ENCODE data around the gene EFNB3. TPM values are rescaled to one million over a fixed set of nuclear protein-coding genes. Genes with fewer than 3 reads are reported as not detected.

The EFNB3 gene
- polyA plus RNA-seq, 1 of the 3 experiments (the other 2 are of a cell fraction): 26.1 TPM

- TF ChIP-seq MEF2A (IDR thresholded peaks at IDR 0.05; ENCODE audit: borderline replicate concordance, low read depth) (no peak), POLR2AphosphoS5 (IDR thresholded peaks at IDR 0.05; ENCODE audit: low read depth, low read length) (peak; percentile 86), RAD21 (IDR thresholded peaks at IDR 0.05; ENCODE audit: low read length) (no peak), FOXM1 (IDR thresholded peaks at IDR 0.05; ENCODE audit: low read depth) (no peak), NFIC (IDR thresholded peaks at IDR 0.05; ENCODE audit: borderline replicate concordance) (no peak), USF1 (IDR thresholded peaks at IDR 0.05; ENCODE audit: borderline replicate concordance, low read depth) (no peak), FOXJ3 (CRISPR knock-in tag; IDR thresholded peaks at IDR 0.05) (no peak), TEAD4 (IDR thresholded peaks at IDR 0.05; ENCODE audit: borderline replicate concordance, insufficient read depth) (no peak), NRF1 (IDR thresholded peaks at IDR 0.05; ENCODE audit: low read depth, low read length) (no peak), CTCF (IDR thresholded peaks at IDR 0.05) (no peak)
Observed at GRCh38 chr17:7685533-7686221, 19.3 kb upstream of the EFNB3 start (continued).

GRCh38 chr17:7686222-7687071 is 18.6 kb upstream of the EFNB3 start:
- Histone ChIP-seq H4K20me1 (ENCODE audit: insufficient read depth) (no peaks in the 10 kb centered on the region), H3K4me3 (ENCODE audit: low read depth in 2 of 2, low read length in 1 of 2) (peak overlapping the region; percentile 80 to 91), H3K27me3 (ENCODE audit: insufficient read depth) (no peaks in the 10 kb centered on the region), H2AFZ (ENCODE audit: low read depth) (no peak overlapping the region), H3K27ac (ENCODE audit: low read depth in 2 of 2, low read length in 1 of 2) (peak overlapping the region; percentile 97 to 98), H3K9me2 (no peaks in the 10 kb centered on the region), H3K4me1 (ENCODE audit: control insufficient read depth in 1 of 2, insufficient read depth in 2 of 2, low read depth in 1 of 2, low read length in 1 of 2) (peaks cover 12 to 17% of the 10 kb centered on the region in 2 experiments; a peak in 3 of 4 replicates), H3K4me2 (peak overlapping the region; percentile 84), H3K9ac (peak overlapping the region; percentile 99), H3K9me3 (no peaks in the 10 kb centered on the region), H3K79me2 (ENCODE audit: insufficient read depth) (peaks cover 82% of the 10 kb centered on the region), H3F3A (replicated peaks; ENCODE audit: insufficient read depth) (peaks cover 27% of the 10 kb centered on the region), H3K36me3 (replicated peaks in 1 of 2; ENCODE audit: control insufficient read depth in 1 of 2, insufficient read depth in 2 of 2, low read length in 1 of 2) (peaks cover 0 to 9% of the 10 kb centered on the region in 2 experiments)
- DNase-seq: peak; percentile 80
- CTCF ChIA-PET: interaction anchor here (0.6 to 7.4 kb wide), 24 partner anchors 13 to 172 kb away, joined by 3 to 166 read pairs (median 8); partner anchors contain the start of genes ATP1B2, DNAH2, EFNB3 and MPDU1
- under 1% methylated on average over 29 of the region's 30 CpGs for WGBS (ENCODE audit: low lambda C conversion rate)
- POLR2A ChIA-PET: interaction anchor here (0.6 to 4.5 kb wide), 29 partner anchors 13 to 651 kb away, joined by 3 to 53 read pairs (median 5); partner anchors contain the start of genes ATP1B2, CHD3, CYB5D1 and DNAH2
- TF ChIP-seq EP300 (IDR thresholded peaks at IDR 0.05; ENCODE audit: borderline replicate concordance in 1 of 2, low read depth in 1 of 2, low read length in 1 of 2) (peak in 1 of 2 experiments; percentile 50; a peak in 1 of 4 replicates), FOXM1 (IDR thresholded peaks at IDR 0.05; ENCODE audit: low read depth) (no peak), YY1 (IDR thresholded peaks at IDR 0.05; ENCODE audit: low read depth) (no peak), POLR2AphosphoS5 (IDR thresholded peaks at IDR 0.05; ENCODE audit: low read depth, low read length) (peak; percentile 95), ELF1 (IDR thresholded peaks at IDR 0.05) (peak; percentile 67), IRF3 (IDR thresholded peaks at IDR 0.05; ENCODE audit: low read depth, low read length) (no peak), FOXJ3 (CRISPR knock-in tag; IDR thresholded peaks at IDR 0.05) (no peak), GATA2 (CRISPR knock-in tag; IDR thresholded peaks at IDR 0.05) (no peak), USF2 (IDR thresholded peaks at IDR 0.05; ENCODE audit: borderline replicate concordance, low read depth, low read length) (no peak), CHD2 (IDR thresholded peaks at IDR 0.05; ENCODE audit: low read length, partially characterized antibody) (no peak), MAX (IDR thresholded peaks at IDR 0.05; ENCODE audit: low read depth) (0 out of 2 replicates have a peak, but pooled peaks have one; percentile 13), SMC3 (IDR thresholded peaks at IDR 0.05; ENCODE audit: low read depth, low read length) (no peak), RAD21 (IDR thresholded peaks at IDR 0.05; ENCODE audit: low read length) (no peak), TAF1 (IDR thresholded peaks at IDR 0.05; ENCODE audit: borderline replicate concordance, low read depth, low read length) (peak; percentile 83), FOSL2 (IDR thresholded peaks at IDR 0.05; ENCODE audit: borderline replicate concordance, low read depth) (no peak), EZH2phosphoT487 (IDR thresholded peaks at IDR 0.05; ENCODE audit: borderline replicate concordance, low read depth) (no peak), MXI1 (IDR thresholded peaks at IDR 0.05; ENCODE audit: low read depth, low read length) (0 out of 2 replicates have a peak, but pooled peaks have one; percentile 8), TCF12 (IDR thresholded peaks at IDR 0.05) (no peak), JUND (IDR thresholded peaks at IDR 0.05) (peak; percentile 20; the same call in 1 of the 2 replicates)

Measured in SK-N-SH (cell line).